Measurements from ENCODE around the gene HSBP1L1. TPM values are rescaled to one million over a fixed set of nuclear protein-coding genes. Genes with fewer than 3 reads are reported as not detected.

Gene HSBP1L1
- total and polyA plus RNA-seq, 2 donors (not counting 3 experiments of a cell fraction or from before 2014, with no cell fraction given): 5.2 to 7.1 TPM

DNA sequence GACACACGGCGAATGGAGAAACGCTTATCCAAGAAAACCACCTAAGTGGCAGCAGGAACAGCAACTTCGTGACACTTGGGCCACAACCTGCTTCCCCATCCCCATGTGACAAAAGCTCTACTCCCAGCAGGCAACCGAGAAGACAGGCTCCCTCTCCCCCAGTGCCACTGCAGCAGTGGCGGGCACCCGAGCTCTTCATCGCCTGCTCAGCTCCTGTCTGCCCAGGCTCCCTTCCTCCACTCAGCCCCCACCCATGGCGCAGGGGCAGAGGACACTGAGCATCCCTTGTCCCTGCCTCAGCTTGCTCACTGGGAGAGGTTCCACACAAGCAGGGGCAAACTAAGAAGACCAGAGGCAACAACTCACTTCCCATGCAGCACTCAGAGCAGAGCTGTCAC lies 35.9 kb upstream of the HSBP1L1 start:
- ChIA-PET POLR2A (no interaction called here), CTCF (interaction anchor here (1.3 kb wide), 1 partner anchor 11 kb away, joined by 4 read pairs; no protein-coding TSS in a partner anchor)
- Histone ChIP-seq H3K27ac (ENCODE audit: insufficient read depth, low read depth, low read length) (no peak overlapping the region), H3K9me1 (replicated peaks; ENCODE audit: control insufficient read depth, extremely low read depth, insufficient read depth, low read length) (no peaks in the 10 kb centered on the region), H3K36me3 (ENCODE audit: control insufficient read depth in 2 of 2, extremely low read depth in 1 of 2, insufficient read depth in 2 of 2, low read length in 2 of 2) (peaks cover 0 to 13% of the 10 kb centered on the region in 2 experiments), H3K4me3 (replicated peaks in 1 of 3; ENCODE audit: insufficient read depth in 1 of 3, low read depth in 1 of 3, low read length in 3 of 3) (no peak overlapping the region), H3K9ac (replicated peaks; ENCODE audit: extremely low read depth, insufficient read depth, low read length) (no peak overlapping the region), H2AFZ (ENCODE audit: low read depth, low read length) (no peak overlapping the region), H3K4me2 (ENCODE audit: insufficient read depth, low read length) (no peak overlapping the region), H3K9me3 (replicated peaks; ENCODE audit: control insufficient read depth, insufficient read depth, low read length) (peaks cover 2% of the 10 kb centered on the region), H3K4me1 (ENCODE audit: control insufficient read depth, extremely low read depth, insufficient read depth, low read length) (no peaks in the 10 kb centered on the region), H3K79me2 (ENCODE audit: control insufficient read depth, insufficient read depth, low read length) (peaks cover 17% of the 10 kb centered on the region), H4K20me1 (replicated peaks; ENCODE audit: control insufficient read depth, extremely low read depth, insufficient read depth, low read length) (no peaks in the 10 kb centered on the region), H3K27me3 (ENCODE audit: control insufficient read depth in 2 of 2, insufficient read depth in 2 of 2, low read length in 2 of 2) (no peaks in the 10 kb centered on the region)
- DNase-seq (ENCODE audit: low read depth, low spot score) (no peak), FAIRE-seq (no peak)
- BruUV-seq (replicated peaks): no TSS peak
- TF ChIP-seq EZH2 (IDR thresholded peaks at IDR 0.05; ENCODE audit: borderline replicate concordance, low read depth, low read length, severe bottlenecking) (no peak), GATA2 (IDR thresholded peaks at IDR 0.05; ENCODE audit: insufficient read depth, insufficient read length, low read depth, low read length) (no peak), FOS (IDR thresholded peaks at IDR 0.05; ENCODE audit: borderline replicate concordance, insufficient read depth, low read length) (no peak), JUN (IDR thresholded peaks at IDR 0.05; ENCODE audit: borderline replicate concordance, insufficient read depth, insufficient read length, low read depth) (no peak), MYC (IDR thresholded peaks at IDR 0.05; ENCODE audit: low read depth, low read length) (no peak), POLR2A (IDR thresholded peaks at IDR 0.05; ENCODE audit: low read depth, low read length) (no peak)
- TF ChIP-seq, protein P1, sequence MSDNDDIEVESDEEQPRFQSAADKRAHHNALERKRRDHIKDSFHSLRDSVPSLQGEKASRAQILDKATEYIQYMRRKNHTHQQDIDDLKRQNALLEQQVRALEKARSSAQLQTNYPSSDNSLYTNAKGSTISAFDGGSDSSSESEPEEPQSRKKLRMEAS (IDR thresholded peaks at IDR 0.05; ENCODE audit: insufficient read depth, insufficient read length): no peak
- TF ChIP-seq, protein P2, sequence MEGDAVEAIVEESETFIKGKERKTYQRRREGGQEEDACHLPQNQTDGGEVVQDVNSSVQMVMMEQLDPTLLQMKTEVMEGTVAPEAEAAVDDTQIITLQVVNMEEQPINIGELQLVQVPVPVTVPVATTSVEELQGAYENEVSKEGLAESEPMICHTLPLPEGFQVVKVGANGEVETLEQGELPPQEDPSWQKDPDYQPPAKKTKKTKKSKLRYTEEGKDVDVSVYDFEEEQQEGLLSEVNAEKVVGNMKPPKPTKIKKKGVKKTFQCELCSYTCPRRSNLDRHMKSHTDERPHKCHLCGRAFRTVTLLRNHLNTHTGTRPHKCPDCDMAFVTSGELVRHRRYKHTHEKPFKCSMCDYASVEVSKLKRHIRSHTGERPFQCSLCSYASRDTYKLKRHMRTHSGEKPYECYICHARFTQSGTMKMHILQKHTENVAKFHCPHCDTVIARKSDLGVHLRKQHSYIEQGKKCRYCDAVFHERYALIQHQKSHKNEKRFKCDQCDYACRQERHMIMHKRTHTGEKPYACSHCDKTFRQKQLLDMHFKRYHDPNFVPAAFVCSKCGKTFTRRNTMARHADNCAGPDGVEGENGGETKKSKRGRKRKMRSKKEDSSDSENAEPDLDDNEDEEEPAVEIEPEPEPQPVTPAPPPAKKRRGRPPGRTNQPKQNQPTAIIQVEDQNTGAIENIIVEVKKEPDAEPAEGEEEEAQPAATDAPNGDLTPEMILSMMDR (IDR thresholded peaks at IDR 0.05; ENCODE audit: extremely low read depth in 1 of 2, insufficient read depth in 1 of 2, low read depth in 1 of 2, low read length in 2 of 2): no peak
- intact Hi-C loops (cut with micrococcal nuclease): no loop called here
- dilution Hi-C loops (cut with MboI; ENCODE audit: extremely low pct_ligation_motif_present, low sequenced_read_pairs): no loop called here
